Stimulated activated CD4-positive, alpha-beta T cell treated with anti-CD3 and anti-CD28 coated beads, Interleukin-4, amount 100 ng/mL, for 4 hours (primary cell): ENCODE data around the gene C4B.
"Not testable (repeated sequence)": the region's sequence is repeated elsewhere in the genome, so short reads cannot be mapped to it uniquely, and the experiment has no call there.

Source experiments
- DNase-seq, 2 experiments: peaks; one replicate each; pipeline ENCODE4 v3.0.0-alpha.2; 2020

The C4B gene

DNA sequence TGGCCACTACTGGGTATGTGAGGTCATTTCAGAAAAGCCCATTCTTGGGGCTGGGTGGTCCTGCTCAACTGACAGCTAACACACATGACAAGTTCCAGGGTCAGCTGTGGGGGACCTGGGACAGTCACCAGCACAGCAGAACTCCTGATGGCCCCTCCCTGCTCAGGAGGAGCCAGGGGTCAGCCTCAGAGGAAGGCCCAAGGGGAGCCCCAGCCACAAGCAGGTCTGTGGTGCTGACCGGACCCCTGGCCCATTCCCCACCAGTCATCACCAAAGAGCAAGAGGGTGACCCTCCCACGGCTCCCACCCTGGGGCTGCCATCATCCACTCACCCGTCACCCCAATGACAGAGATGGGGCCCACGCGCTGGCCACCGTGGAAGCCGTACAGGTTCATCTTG lies 41.7 kb downstream of the C4B start:
- no peak for DNase-seq

DNA sequence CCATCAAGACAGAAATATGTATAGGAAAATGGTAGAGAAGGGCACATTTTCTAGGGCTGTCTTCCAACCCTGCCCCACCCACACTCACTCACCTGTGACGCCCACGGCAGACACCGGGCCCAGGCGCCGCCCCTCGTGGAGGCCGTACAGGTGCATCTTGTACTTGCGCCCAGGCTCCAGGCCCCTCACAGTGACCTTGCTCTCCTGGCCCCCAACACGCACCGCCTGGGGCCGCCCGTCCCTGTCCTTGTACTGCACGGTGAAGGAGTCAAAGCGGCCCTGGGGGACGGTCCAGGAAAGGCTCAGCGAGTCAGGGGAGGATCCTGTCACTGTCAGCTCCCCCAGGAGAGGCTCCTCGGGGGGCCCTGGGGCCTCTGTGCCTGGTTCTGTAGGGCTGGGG lies 43.4 kb downstream of the C4B start:
- no peak for DNase-seq

DNA sequence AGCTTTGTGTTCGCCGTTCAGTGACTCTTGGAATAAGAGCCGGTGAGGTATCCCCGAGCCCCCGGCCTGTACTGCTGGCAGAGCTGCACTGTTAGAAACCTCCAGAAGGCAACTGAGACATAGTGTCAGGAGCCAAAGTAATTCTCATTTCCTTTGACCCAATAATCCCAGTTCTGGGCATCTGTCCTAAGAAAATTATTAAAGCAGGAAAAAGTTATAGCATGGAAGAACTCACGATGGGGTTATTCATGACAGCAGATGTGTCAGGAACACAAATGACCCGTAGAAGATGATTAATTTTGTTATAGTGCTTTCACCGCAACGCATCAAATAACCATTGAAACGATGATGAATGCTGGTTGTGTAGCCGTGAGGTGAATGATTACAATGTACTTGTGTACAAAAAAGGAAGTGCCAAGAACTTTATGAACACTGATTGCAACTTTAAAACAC lies 43.9 kb downstream of the C4B start:
- DNase-seq, result no peak

DNA sequence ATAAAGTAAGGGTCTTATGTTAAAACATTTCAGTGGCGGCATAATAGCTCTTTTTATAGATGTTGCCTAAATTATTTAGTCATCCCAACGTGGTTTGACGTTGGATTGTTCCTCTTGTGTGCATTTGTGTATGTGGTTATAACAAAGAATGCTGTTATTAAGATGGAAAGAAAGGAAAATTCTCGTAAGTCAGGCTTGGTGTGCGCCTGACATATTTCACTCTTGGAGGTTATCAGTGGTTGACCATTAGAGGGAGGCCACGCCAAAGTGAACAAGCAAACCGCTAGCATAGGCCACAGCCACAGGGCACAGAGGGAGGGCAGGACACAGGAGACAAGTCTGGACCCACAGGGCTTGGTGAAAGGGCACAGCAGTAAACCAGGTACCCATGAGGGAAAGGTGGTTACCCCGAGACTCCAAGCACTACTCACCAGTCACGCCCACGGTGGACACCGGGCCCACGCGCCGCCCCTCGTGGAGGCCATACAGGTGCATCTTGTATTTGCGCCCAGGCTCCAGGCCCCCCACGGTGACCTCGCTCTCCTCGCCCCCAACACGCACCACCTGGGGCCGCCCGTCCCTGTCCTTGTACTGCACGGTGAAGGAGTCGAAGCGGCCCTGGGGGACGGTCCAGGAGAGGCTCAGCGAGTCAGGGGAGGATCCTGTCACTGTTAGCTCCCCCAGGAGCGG lies 46.5 kb downstream of the C4B start:
- no peak for DNase-seq

DNA sequence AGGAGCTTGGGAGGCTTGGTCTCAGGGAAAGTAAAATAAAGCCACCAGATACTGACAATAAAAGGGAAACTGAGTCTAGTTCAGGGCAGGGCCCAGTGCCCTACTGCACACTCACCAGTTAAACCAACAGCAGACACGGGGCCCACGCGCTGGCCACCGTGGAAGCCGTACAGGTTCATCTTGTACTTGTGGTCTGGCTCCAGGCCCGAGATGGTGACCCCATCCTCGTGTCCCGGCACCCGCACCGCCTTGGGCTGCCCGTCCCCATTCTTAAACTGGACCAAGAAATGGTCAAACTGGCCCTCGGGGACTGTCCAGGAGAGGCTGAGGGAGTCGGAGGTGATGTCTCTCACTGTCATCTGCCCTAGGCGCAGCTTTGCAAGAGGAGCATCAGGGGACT lies 50.1 kb downstream of the C4B start:
- DNase-seq, result no peak

DNA sequence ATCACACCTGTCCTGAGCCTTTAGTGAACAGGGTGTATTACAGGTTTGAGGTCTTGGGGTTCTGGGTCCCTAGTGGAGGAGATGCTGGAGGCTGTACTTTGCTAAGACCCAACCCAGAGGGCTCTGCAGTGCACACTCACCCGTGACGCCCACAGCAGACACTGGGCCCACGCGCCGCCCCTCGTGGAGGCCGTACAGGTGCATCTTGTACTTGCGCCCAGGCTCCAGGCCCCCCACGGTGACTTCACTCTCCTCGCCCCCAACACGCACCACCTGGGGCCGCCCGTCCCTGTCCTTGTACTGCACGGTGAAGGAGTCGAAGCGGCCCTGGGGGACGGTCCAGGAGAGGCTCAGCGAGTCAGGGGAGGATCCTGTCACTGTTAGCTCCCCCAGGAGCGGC lies 52.9 kb downstream of the C4B start:
- not testable (repeated sequence) for DNase-seq

DNA sequence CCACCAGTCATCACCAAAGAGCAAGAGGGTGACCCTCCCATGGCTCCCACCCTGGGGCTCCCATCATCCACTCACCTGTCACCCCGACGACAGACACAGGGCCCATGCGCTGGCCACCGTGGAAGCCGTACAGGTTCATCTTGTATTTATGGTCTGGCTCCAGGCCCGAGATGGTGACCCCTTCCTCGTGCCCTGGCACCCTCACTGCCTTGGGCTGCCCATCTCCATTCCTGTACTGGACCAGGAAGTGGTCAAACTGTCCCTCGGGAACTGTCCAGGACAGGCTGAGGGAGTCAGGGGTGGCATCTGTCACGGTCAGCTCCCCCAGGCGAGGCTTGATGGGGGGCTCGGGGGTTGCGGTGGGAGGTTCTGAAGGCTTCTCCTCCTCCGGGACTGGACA lies 53.7 kb downstream of the C4B start:
- not testable (repeated sequence) for DNase-seq

DNA sequence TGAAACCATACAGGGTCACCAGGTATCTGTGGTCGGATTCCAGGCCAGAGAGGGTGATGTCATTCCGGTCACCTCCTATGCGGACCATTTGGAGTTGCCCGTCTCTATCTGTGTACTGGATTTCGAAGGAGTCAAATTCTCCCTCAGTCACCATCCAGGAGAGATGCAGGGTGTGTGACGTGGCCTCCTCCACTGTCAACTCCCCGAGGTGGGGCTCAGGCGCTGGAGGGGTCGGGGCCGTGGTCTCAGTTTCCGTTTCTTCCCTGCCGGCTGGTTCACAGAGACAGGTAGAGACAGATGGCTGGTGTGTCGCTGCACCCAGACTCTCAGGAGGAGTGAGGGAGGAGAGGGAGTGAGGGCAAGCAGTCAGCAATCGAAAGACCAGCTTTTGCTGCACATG lies 54.3 kb downstream of the C4B start:
- DNase-seq, result no peak

DNA sequence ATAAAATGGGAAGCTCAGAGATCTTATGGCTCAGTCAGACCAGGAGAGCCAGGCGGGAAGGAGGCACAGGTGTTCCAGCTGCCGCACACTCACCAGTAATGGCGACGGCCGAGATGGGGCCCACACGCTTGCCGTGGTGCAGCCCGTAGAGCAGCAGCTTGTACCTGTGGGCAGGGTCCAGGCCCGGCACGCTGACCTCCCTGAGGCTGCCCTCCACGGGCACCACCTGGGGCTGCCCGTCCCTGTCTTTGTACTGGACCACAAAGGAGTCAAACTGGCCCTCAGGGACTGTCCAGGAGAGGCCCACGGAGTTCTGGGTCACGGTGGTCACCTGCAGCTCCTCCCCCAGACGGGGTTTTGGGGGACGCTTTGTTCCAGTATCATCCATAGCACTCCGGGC lies 54.9 kb downstream of the C4B start:
- no peak for DNase-seq

DNA sequence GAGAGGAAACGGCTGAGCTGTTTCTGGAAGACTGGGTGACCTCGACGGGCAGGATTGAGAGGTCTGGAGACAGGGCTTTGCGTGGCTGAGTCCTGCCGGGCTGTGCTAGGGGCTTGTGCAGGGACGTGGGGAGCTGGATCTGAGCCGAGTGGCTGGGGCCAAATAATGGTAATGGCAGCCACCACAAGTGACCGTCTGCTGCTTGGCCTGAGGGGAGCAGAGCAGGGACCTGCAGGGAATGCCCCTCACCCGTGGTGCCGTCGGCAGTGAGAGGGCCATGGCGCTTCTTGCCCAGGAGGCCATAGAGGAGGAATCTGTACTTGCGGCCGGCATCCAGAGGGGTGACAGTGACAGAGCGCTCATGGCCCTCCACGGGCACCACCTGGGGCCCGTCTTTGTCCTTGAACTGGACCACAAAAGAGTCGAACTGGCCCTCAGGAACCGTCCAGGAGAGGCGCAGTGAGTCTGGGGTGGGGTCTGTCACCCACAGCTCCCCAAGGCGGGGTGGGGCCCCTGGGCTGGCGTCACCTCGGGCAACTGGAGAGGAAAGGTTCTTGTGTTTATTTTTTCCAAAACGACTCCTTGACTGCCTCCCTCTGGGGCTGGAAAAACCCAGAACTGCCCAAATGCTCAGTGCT lies 55.4 kb downstream of the C4B start:
- no peak for DNase-seq

DNA sequence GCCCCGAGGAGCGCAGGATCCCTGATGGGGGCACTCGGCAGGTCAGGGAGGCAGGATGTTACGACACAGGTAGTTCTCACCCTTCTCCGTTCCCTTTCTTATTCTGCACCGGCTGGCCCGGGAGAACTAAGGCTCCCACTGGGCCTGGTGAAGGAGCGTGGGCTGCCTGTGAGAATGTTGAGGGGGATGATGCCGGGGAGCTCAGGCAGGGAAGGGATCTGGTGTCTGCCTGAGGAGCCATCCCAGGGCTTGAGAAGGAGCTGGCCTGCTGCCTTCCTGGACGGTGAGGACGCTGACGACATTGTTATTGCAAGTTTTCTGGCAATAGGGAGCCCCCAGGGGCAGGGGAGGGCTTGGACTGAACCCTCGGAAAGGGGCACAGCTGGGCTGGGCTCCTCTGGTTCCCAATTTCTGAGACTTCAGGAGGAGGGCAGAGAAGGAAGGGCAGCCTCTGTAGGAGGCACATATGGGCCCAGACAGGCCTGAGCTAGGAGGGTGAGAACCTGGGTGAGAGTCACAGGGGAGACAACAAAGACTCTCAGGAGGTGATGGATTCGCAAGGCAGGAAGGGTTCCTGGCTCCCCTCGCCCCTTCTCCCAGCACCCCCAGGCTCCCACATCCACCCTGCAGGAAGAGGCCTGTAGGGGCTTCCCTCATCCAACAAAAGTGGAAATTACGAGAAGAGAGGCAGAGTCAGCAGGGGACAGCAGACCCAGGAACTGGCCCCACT lies 56.4 kb downstream of the C4B start:
- no peak for DNase-seq

DNA sequence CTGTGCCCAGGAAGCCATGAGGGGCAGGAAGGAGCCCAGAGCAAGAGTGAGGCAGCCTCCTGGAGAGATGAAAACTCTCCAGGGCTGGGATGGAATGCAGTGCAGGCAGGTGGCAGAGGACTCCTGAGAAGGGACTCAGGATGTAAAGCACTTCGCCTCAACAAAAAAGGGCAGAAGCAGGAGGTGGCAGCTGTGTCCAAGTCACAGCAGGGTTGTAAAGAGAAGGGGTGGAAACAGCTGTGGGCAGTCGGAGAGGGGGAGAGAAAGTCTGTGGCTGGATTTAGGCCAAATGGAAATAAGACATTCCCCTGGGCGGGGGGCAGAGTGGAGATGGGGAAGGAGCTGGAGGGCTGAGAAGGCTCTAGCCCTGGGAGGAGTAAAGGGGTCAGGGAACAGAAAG lies 58.5 kb downstream of the C4B start:
- no peak for DNase-seq

DNA sequence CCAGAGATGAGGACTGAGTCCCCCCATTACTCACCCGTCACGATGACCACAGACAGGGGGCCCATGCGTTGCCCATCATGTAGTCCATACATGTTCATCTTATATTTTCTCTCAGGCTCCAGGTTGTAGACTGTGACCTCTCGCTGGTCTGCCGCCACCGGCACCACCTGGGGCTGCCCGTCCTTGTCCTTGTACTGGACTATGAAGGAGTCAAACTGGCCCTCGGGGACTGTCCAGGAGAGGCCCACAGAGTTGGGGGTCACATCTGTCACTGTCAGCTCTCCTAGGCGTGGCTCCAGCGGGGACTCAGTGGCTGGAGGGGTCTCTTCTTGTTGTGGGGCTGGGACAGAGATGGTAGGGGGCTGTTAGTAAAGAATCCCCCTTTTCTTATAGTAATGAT lies 59.0 kb downstream of the C4B start:
- no peak for DNase-seq

DNA sequence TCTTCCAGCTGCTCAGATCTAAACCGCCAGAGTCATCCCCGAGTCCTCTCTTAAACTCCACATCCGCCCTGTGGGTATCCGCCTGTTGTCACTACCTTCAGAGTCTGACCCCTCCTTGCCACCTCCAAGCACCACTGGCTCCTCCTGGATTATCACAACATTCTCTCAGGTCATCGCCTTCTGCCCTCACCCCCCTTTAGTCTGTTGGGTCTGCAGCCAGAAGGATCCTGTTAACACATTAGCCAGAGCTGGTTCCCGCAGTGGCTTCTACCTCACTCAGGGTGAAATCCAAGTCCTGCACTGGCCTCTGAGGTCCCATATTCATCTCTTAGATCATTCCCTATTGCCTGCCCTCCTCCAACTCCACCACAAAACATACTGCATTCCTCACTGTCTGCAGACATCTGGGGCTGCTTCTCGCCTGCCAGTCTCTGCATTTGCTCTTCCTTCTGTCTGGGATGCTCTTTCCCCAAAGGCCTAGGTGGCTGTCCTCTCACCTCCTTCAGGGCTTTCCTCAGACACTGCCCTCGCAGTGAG lies 60.5 kb downstream of the C4B start:
- no peak for DNase-seq

DNA sequence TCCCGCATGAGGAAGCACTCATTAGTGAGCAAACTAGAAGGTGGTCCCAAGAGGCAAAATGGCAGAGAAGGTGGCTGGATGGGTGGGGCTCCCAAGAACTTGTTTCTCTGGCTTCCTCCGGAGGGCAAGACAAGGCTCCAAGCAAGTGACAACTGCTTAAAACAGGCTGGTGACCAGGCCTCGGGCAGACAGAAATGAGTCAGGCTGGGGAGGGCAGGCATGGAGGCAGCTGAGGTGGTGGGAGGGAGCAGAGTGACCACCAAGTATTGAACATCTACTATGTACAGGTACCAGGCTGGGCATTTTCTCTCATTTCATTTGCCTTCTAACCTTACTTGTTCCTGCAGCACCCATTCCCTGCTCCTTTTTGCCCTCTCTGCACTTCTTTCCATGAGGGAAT lies 61.2 kb downstream of the C4B start:
- no peak for DNase-seq

DNA sequence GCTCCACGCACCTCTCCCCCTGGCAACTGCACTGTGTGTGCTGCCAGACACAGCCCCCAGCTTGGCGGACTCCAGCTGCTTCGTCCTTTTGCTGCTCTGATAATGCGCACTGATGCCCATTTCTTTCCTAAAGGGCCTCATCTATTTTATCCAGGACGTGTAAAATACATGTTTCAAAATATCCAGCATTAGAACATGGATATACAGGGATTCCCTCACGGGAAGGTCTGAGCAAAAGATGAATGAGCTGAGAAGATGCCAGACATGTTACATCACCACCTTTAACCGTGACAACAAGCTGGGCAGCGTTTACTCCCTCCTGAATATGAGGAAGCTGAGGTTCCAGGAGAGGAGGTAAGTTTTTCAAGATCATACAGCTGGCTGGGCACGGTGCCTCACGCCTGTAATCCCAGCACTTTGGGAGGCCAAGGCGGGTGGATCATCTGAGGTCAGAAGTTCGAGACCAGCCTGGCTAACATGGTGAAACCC lies 61.8 kb downstream of the C4B start:
- DNase-seq, result no peak

DNA sequence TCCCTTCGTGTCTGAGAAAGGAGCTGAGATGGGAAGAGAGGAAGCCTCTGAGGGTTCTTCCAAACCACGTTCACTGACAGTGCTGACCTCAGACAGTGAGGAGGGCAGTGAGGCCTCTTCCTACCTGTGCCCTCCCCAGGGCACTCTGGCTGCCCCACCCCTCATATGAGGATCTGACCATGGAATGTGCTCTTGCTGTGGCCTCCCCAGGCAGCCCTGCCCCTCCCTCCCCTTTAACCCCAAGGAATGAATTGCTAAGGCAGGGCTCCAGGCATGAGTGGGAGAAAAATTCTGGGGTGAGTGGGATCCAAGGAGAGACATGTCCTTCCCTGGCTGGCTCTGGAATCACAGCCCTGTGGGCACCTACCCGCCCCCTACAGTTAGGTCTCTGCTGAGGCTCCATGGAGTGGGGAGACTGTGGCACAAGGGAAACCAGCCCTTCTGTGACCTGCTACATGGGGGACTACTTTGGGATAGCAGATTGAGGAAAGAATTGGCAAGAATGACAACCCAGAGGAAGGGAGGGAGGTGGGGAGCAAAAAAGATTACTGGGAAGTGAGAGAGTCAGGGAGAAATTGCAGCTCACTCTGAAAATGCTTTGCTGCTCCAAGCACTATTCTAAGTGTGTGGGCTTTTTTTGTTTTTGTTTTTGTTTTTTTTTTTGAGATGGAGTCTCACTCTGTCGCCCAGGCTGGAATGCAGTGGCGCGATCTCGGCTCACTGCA lies 65.1 kb downstream of the C4B start:
- DNase-seq, result no peak

DNA sequence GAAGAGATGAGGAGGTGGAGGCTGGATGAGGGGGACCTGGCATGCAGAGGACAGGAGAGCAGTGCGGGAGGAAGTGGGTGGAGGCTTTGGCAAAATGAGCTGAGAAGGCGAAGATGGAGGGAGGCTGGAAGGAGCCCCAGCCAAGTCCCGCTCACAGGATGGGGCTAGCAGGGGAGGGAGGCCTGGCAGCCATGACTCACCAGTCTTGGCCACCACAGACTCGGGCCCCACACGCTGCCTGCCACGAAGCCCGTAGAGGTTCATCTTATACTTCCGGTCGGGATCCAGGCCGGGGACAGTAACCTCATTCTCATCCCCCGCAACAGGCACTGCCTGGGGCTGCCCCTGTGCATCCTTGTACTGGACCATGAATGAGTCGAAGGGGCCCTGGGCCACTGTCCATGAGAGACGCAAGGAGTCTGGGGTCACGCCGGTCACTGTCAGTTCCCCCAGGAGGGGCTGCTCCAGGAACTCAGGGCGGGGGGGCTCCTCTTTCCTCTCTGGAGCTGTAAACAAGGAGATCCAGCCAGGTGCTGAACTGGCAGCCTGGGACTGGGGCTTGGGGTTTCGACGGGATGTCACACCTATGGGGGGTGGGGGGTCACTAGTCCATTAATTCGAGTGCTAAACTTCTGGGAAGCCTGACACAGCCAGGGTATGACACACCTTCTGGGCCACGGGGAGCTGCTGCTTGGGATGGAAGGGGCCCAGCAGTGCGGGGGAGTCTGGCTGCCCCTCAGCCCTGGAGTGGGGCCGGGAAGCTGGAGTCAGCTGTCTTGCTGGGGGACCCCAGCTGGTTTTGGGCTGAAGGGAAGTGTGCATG lies 66.8 kb downstream of the C4B start:
- DNase-seq, result no peak

DNA sequence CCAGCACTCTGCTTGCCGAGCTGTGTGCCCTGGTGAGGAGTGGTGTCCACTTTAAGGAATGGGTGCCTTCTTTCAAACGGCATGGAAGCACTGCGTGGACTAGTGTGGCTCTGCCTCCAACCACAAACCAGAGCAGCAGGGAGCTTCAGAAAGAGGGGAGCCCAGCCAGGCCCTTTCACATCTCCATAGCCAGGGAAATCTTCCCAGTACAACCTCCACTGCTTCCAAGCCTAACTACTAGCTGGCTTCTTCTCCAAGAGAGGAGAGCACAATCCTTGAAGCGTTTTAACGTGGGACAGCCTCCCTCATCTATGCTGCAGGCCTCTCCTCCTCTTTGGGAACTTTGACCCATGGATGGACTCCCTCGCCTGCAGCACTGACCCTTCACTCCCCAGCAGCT lies 67.9 kb downstream of the C4B start:
- DNase-seq, result no peak

DNA sequence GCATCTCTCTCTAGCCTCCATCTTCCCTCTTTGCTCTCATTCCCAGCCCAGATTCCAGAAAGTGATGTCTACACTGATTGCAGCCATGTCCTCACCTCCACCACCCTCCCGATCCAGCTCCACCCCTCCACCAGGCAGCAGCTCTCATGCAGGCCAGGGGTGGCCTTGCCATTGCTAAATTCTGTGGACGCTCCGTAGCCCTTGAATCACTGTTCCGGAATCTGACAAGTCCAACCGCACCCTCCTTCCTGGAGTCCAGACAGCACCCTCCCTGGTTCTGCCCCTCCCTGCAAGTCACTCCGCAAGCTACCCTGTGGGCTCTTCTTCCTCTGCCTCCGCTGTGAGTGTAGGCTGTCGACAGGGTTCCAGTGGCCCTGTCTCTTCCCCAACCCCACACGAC lies 68.3 kb downstream of the C4B start:
- no peak for DNase-seq

DNA sequence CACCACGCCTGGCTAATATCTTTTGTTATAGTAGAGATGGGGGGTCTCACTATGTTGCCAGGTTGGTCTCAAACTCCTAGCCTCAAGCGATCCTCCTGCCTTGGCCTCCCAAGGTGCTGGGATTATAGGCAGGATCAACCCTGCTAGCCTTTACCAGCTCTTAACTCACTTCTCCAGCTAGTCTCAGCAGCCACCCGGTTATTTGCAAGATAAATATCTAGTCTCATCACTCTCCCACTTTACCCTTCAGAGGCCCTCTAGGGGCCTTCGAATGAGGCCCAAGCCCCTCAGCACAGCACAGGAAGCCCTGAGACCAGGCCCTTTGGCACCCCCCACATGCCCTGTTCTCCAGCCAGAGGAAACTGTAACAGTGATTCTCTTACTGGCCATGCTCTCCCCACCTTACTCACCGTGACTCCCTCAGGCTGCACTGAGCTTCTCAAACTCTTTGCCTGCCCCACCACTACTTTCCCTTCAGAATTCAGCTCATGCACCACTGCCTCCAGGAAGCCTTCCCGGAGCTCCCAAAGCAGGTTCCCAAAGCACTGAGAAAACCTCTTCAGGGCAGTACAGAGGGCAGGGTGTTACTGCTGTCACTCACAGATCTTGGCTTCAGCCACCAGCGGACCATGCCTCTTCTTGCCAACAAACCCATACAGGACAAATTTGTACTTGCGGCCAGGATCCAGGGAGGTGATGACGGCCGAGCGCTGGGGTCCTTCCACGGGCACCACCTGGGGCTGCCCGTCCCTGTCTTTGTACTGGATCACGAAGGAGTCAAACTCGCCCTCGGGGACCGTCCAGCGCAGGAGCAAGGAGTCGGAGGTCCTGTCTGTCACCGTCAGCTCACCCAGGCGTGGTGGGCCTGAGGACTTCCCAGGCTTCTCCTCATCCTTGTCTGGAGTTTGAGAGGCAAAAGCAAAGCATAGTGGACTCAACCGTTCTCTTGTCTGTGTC lies 69.5 kb downstream of the C4B start:
- no peak for DNase-seq
